ENCODE data around the gene FAF1.

DNA sequence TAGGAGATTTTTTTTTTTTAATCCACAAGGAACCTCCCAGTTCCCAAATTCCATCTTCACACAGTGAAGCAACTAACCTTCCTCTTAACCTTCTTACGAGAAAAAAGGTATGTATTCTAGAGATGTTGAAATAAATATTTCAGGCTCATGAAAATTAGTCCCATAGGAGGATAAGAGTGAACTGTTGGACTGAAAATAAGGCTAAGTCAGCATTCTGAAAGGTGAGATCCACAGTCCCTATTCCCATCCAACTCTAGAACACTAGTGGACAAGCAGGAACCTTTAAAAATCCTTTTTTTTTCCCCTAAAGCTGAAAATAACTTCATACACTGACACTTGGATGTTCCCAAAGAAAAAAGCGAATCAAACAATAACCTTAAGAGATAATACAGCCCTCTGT, 44.4 kb downstream of the FAF1 start:
- TF ChIP-seq, protein P1, sequence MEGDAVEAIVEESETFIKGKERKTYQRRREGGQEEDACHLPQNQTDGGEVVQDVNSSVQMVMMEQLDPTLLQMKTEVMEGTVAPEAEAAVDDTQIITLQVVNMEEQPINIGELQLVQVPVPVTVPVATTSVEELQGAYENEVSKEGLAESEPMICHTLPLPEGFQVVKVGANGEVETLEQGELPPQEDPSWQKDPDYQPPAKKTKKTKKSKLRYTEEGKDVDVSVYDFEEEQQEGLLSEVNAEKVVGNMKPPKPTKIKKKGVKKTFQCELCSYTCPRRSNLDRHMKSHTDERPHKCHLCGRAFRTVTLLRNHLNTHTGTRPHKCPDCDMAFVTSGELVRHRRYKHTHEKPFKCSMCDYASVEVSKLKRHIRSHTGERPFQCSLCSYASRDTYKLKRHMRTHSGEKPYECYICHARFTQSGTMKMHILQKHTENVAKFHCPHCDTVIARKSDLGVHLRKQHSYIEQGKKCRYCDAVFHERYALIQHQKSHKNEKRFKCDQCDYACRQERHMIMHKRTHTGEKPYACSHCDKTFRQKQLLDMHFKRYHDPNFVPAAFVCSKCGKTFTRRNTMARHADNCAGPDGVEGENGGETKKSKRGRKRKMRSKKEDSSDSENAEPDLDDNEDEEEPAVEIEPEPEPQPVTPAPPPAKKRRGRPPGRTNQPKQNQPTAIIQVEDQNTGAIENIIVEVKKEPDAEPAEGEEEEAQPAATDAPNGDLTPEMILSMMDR (IDR thresholded peaks at IDR 0.05) = no peak
- TF ChIP-seq POLR2A (IDR thresholded peaks at IDR 0.05) = no peak
- no peak for TF ChIP-seq EP300 (IDR thresholded peaks at IDR 0.05; ENCODE audit: low read depth)

Data from transverse colon (tissue), 3 donors.